ENCODE data around the gene SLCO1C1.

The SLCO1C1 gene

GRCh38 chr12:20798554-20798953, 103.4 kb downstream of the SLCO1C1 start:
- DNase-seq, result no peak

GRCh38 chr12:20800160-20800559, 105.0 kb downstream of the SLCO1C1 start:
- DNase-seq, result no peak

GRCh38 chr12:20801035-20801434, 105.9 kb downstream of the SLCO1C1 start:
- no peak for DNase-seq

Measured in NCI-H2227 treated with DMSO at 0.1 percent for 48 hours (cell line).